HG03103 (cell line): ENCODE data around the gene OR6K6.

Experiments
- ATAC-seq: cut with Tn5 transposase; IDR thresholded peaks from one replicate; pipeline ENCODE4 v1.9.1; 2021; ENCODE audit warnings: low read depth; ENCODE audit not compliant: unreplicated experiment

Gene OR6K6

GRCh38 chr1:158754420-158754819, at the start of gene OR6K6:
TSS of gene OR6K6 (plus strand) at chr1:158754720. CDS start at chr1:158754888, 168 bp downstream.
- ATAC-seq, result no peak

- no peak for ATAC-seq
Observed at GRCh38 chr1:158706096-158706495, 48.4 kb upstream of the OR6K6 start.

GRCh38 chr1:158711098-158711497, 43.4 kb upstream of the OR6K6 start:
- no peak for ATAC-seq

- ATAC-seq, result no peak
Observed at GRCh38 chr1:158714754-158715153, 39.8 kb upstream of the OR6K6 start.

GRCh38 chr1:158716335-158716734, 38.2 kb upstream of the OR6K6 start:
- ATAC-seq, result no peak

- no peak for ATAC-seq
Observed at GRCh38 chr1:158717344-158717743, 37.2 kb upstream of the OR6K6 start.

GRCh38 chr1:158719664-158720063, 34.9 kb upstream of the OR6K6 start:
- ATAC-seq, result no peak

- no peak for ATAC-seq
Observed at GRCh38 chr1:158720620-158721019, 33.9 kb upstream of the OR6K6 start, which contains the start of gene OR6K3. TSS of gene OR6K3 (minus strand) at chr1:158720720. CDS start at chr1:158718115, 2,605 bp downstream.

GRCh38 chr1:158724442-158724841, 30.1 kb upstream of the OR6K6 start:
- ATAC-seq, result no peak

- no peak for ATAC-seq
Observed at GRCh38 chr1:158728510-158729225, 25.9 kb upstream of the OR6K6 start.

- no peak for ATAC-seq
Observed at GRCh38 chr1:158730453-158730852, 24.1 kb upstream of the OR6K6 start.

- no peak for ATAC-seq
Observed at GRCh38 chr1:158731707-158732106, 22.8 kb upstream of the OR6K6 start.

- no peak for ATAC-seq
Observed at GRCh38 chr1:158732524-158732923, 22.0 kb upstream of the OR6K6 start.

- no peak for ATAC-seq
Observed at GRCh38 chr1:158735848-158736247, 18.7 kb upstream of the OR6K6 start.

- no peak for ATAC-seq
Observed at GRCh38 chr1:158752155-158752712, 2.3 kb upstream of the OR6K6 start.

- ATAC-seq, result no peak
Observed at GRCh38 chr1:158771950-158772866, 17.7 kb downstream of the OR6K6 start, which contains the start of gene OR6N1. TSS of gene OR6N1 (minus strand) at chr1:158772195. CDS start at chr1:158766682, 5,513 bp downstream.

GRCh38 chr1:158781104-158781503, 26.6 kb downstream of the OR6K6 start, which contains the start of gene OR6N2:
TSS of gene OR6N2 (minus strand) at chr1:158781204. CDS start at chr1:158777635, 3,569 bp downstream.
- ATAC-seq, result no peak

- no peak for ATAC-seq
Observed at GRCh38 chr1:158793604-158794003, 39.1 kb downstream of the OR6K6 start.

GRCh38 chr1:158794247-158794646, 39.7 kb downstream of the OR6K6 start:
- no peak for ATAC-seq

- no peak for ATAC-seq
Observed at GRCh38 chr1:158798531-158798930, 44.0 kb downstream of the OR6K6 start.

- no peak for ATAC-seq
Observed at GRCh38 chr1:158799689-158800088, 45.2 kb downstream of the OR6K6 start.
